ENCODE results near the gene EDDM13.

GRCh38 chr19:56295531-56296455 is 23.2 kb downstream of the EDDM13 start:
- TF ChIP-seq CTCF (IDR thresholded peaks at IDR 0.05) (no peak), POLR2A (IDR thresholded peaks at IDR 0.05) (no peak)

All from Peyer's patch (tissue), 4 donors.